ENCODE measurements around the gene NECTIN3.

GRCh38 chr3:111068574-111068973 lies 3.0 kb upstream of the NECTIN3 start:
- TF ChIP-seq BHLHE40 (IDR thresholded peaks at IDR 0.05; ENCODE audit: low read depth, low read length) (no peak), RAD21 (IDR thresholded peaks at IDR 0.05; ENCODE audit: low read length) (no peak), RCOR1 (IDR thresholded peaks at IDR 0.05; ENCODE audit: insufficient replicate concordance, low read length) (no peak), MAFK (IDR thresholded peaks at IDR 0.05; ENCODE audit: low read depth, low read length) (no peak), POLR2A (IDR thresholded peaks at IDR 0.05; ENCODE audit: low read depth, low read length) (no peak)
- TF ChIP-seq, protein P1, sequence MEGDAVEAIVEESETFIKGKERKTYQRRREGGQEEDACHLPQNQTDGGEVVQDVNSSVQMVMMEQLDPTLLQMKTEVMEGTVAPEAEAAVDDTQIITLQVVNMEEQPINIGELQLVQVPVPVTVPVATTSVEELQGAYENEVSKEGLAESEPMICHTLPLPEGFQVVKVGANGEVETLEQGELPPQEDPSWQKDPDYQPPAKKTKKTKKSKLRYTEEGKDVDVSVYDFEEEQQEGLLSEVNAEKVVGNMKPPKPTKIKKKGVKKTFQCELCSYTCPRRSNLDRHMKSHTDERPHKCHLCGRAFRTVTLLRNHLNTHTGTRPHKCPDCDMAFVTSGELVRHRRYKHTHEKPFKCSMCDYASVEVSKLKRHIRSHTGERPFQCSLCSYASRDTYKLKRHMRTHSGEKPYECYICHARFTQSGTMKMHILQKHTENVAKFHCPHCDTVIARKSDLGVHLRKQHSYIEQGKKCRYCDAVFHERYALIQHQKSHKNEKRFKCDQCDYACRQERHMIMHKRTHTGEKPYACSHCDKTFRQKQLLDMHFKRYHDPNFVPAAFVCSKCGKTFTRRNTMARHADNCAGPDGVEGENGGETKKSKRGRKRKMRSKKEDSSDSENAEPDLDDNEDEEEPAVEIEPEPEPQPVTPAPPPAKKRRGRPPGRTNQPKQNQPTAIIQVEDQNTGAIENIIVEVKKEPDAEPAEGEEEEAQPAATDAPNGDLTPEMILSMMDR (conservative IDR thresholded peaks at IDR 0.05; ENCODE audit: low read depth, low read length), result no peak

Data from IMR-90 (cell line).